HepG2 (cell line): ENCODE data around the gene TM9SF3. TPM values are rescaled to one million over a fixed set of nuclear protein-coding genes. Genes with fewer than 3 reads are reported as not detected.
A peak's percentile ranks its signal among the peaks of the same experiment; 100 is the strongest.

ENCODE experiments used
- ATF7-NPFF ChIP-seq: sonication (generic); formaldehyde crosslinking; IDR thresholded peaks from 2 replicates; pipeline ENCODE4 v1.8.1; 2023; ENCODE audit warnings: mild to moderate bottlenecking, low read depth, missing genetic modification reagents, moderate library complexity
- BCL3 ChIP-seq: sonication (generic); formaldehyde crosslinking; IDR thresholded peaks from 2 replicates; pipeline ENCODE4 v1.5.1; 2020; ENCODE audit warnings: mild to moderate bottlenecking, missing genetic modification reagents, moderate library complexity
- FOXP1 ChIP-seq, 2 experiments: fragments of 450-650 bp in 1 of 2; IDR thresholded peaks; 2 replicates each; pipeline ENCODE4 v1.6.1; 2017 to 2018; ENCODE audit warnings: antibody characterized with exemption in 1 of 2
- IKZF1 ChIP-seq: fragments of 450-650 bp; IDR thresholded peaks from 2 replicates; pipeline ENCODE4 v1.7.1; 2016
- JDP2 ChIP-seq: sonication (generic); formaldehyde crosslinking; IDR thresholded peaks from 2 replicates; pipeline ENCODE4 v1.8.1; 2022; ENCODE audit warnings: missing genetic modification reagents, borderline replicate concordance
- LCORL ChIP-seq, 2 experiments: fragments of 450-650 bp in 1 of 2; sonication (generic) in 1 of 2; formaldehyde crosslinking in 1 of 2; IDR thresholded peaks; 2 replicates each; pipeline versions ENCODE4 v1.5.0 to v1.6.1; 2017 to 2020; ENCODE audit warnings: antibody characterized with exemption in 1 of 2, missing genetic modification reagents in 1 of 2
- NFYC ChIP-seq: IDR thresholded peaks from 2 replicates; pipeline ENCODE4 v1.6.1; 2016; ENCODE audit warnings: missing genetic modification reagents, missing compliant biosample characterization
- PAXIP1 ChIP-seq: sonication (generic); formaldehyde crosslinking; conservative IDR thresholded peaks from 2 replicates; pipeline ENCODE4 v1.4.0; 2020; ENCODE audit warnings: mild to moderate bottlenecking, missing genetic modification reagents, moderate library complexity
- TGIF2 ChIP-seq: IDR thresholded peaks from 2 replicates; pipeline ENCODE4 v1.6.1; 2016; ENCODE audit warnings: control low read depth, missing compliant biosample characterization
- XRCC5 ChIP-seq: fragments of 200-400 bp; formaldehyde crosslinking; optimal IDR thresholded peaks from 2 replicates; pipeline ENCODE3; 2017; ENCODE audit warnings: mild to moderate bottlenecking, low read length
- ZBTB44 ChIP-seq: sonication (generic); formaldehyde crosslinking; IDR thresholded peaks from 2 replicates; pipeline ENCODE4 v1.4.0; 2020; ENCODE audit warnings: missing genetic modification reagents
- ZFP82 ChIP-seq: sonication (generic); formaldehyde crosslinking; IDR thresholded peaks from 2 replicates; pipeline ENCODE4 v1.5.1; 2020; ENCODE audit warnings: mild to moderate bottlenecking, missing genetic modification reagents, borderline replicate concordance
- ZGPAT ChIP-seq: IDR thresholded peaks from 2 replicates; pipeline ENCODE4 v1.6.1; 2016; ENCODE audit warnings: mild to moderate bottlenecking
- ZNF317 ChIP-seq: sonication (generic); formaldehyde crosslinking; IDR thresholded peaks from 2 replicates; pipeline ENCODE4 v1.5.0; 2020; ENCODE audit warnings: mild to moderate bottlenecking, missing genetic modification reagents
- ZNF451 ChIP-seq: sonication (generic); formaldehyde crosslinking; IDR thresholded peaks from 2 replicates; pipeline ENCODE4 v1.5.0; 2020; ENCODE audit warnings: mild to moderate bottlenecking, missing genetic modification reagents
- polyA plus RNA-seq, 8 experiments: library from polyadenylated mRNA; depleted of rRNA in 3 of 8; stranded (reverse) in 7 of 8; unstranded in 1 of 8; fragments of >200 nt; fragmentation: Illumina TruSeq in 4 of 8; extraction: Trizol in 4 of 8; gene quantifications; 2 replicates each; pipeline versions ENCODE4 v1.2.1 to v1.2.3, GENCODE V29; 2011 to 2016; ENCODE audit warnings: low read depth in 4 of 8, missing spikeins in 1 of 8, mixed read lengths in 1 of 8; ENCODE audit not compliant: insufficient read depth in 1 of 8
- total RNA-seq, 5 experiments: library from RNA; depleted of rRNA; stranded (reverse); fragments of >200 nt; fragmentation: Illumina TruSeq; extraction: Trizol; gene quantifications; 2 replicates each; pipeline ENCODE4 v1.2.3, GENCODE V29; 2016; ENCODE audit warnings: low read depth in 1 of 5
- TF ChIP-seq, protein P1 (sequence below): sonication (generic); formaldehyde crosslinking; IDR thresholded peaks from 2 replicates; pipeline ENCODE4 v1.8.1; 2023; ENCODE audit warnings: missing genetic modification reagents, inconsistent platforms, borderline replicate concordance
- TF ChIP-seq, protein P2 (sequence below): sonication (generic); formaldehyde crosslinking; IDR thresholded peaks from 2 replicates; pipeline ENCODE4 v1.8.0; 2022; ENCODE audit warnings: mild to moderate bottlenecking, missing genetic modification reagents

The TM9SF3 gene
- total and polyA plus RNA-seq, 2 of the 13 experiments (the other 11 are each of a cell fraction or from before 2014, with no cell fraction given), result 43.8 to 120 TPM

DNA sequence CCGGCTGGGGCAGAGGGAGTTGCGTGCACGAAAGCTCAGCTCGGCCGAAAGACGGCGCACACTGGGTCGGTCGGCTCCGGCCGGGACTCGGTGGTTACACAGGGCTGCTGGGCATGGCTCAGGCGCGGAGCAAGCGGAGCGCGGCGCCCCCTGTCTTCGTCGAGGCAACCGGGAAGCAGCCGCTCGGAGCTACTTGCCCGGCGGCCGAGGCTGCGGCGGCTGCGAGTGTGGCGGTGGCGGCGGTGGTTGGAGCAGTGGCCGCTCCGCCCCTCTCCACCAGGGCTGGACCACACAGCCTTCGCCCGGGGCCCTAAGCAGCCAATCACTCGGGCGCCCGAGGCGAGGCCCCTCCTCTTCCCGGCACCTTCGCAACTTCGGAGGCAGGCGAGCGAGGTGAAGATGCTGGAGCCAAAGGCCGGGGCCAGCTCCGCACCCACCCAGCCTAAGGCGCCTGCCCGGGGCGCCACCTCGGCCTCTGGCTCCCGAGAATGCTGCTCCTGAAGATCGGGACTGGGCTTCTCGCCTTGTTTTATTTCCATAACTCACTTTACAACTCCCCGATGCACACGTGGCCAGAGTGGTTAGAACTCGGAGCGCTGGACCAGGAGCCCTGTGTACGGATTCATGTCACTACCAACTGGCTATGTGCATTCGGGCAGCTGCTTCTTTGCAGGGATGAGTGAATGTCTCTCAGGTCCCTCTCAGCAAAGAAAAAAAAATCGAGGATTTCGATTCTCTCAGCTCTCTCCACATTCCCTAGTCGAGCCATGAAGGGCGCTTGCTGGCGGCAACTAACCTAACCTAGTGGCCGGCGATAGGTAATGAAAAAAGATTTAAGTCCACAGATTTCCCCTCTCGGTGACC, 72.9 kb downstream of the TM9SF3 start, which contains the start of gene TLL2 (continued):
- TF ChIP-seq, protein P1, sequence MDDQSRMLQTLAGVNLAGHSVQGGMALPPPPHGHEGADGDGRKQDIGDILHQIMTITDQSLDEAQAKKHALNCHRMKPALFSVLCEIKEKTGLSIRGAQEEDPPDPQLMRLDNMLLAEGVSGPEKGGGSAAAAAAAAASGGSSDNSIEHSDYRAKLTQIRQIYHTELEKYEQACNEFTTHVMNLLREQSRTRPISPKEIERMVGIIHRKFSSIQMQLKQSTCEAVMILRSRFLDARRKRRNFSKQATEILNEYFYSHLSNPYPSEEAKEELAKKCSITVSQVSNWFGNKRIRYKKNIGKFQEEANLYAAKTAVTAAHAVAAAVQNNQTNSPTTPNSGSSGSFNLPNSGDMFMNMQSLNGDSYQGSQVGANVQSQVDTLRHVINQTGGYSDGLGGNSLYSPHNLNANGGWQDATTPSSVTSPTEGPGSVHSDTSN (CRISPR knock-in tag), result 0 out of 2 replicates have a peak, but pooled peaks have one; percentile 60
- TF ChIP-seq FOXP1 (IDR thresholded peaks at IDR 0.05) (no peak), FOXP1 (CRISPR knock-in tag; IDR thresholded peaks at IDR 0.05) (no peak), LCORL (IDR thresholded peaks at IDR 0.05) (no peak), LCORL (CRISPR knock-in tag; IDR thresholded peaks at IDR 0.05) (peak; percentile 60; the same call in 1 of the 2 replicates), ZNF317 (0 out of 2 replicates have a peak, but pooled peaks have one; percentile 16), PAXIP1 (CRISPR knock-in tag) (no peak; the same call in 1 of the 2 replicates), ZBTB44 (CRISPR knock-in tag) (0 out of 2 replicates have a peak, but pooled peaks have one; percentile 56), TGIF2 (CRISPR knock-in tag) (no peak), ZFP82 (no peak), IKZF1 (no peak), ZGPAT (CRISPR knock-in tag) (peak; percentile 66; the same call in 1 of the 2 replicates), BCL3 (CRISPR knock-in tag) (peak; percentile 69; the same call in 1 of the 2 replicates), ZNF451 (0 out of 2 replicates have a peak, but pooled peaks have one; percentile 43), ATF7-NPFF (CRISPR knock-in tag) (peak; percentile 76), NFYC (CRISPR knock-in tag) (peak; percentile 79), JDP2 (CRISPR knock-in tag) (no peak; the same call in 1 of the 2 replicates), XRCC5 (peak; percentile 60)
- TF ChIP-seq, protein P2, sequence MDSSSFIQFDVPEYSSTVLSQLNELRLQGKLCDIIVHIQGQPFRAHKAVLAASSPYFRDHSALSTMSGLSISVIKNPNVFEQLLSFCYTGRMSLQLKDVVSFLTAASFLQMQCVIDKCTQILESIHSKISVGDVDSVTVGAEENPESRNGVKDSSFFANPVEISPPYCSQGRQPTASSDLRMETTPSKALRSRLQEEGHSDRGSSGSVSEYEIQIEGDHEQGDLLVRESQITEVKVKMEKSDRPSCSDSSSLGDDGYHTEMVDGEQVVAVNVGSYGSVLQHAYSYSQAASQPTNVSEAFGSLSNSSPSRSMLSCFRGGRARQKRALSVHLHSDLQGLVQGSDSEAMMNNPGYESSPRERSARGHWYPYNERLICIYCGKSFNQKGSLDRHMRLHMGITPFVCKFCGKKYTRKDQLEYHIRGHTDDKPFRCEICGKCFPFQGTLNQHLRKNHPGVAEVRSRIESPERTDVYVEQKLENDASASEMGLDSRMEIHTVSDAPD (CRISPR knock-in tag), result 0 out of 2 replicates have a peak, but pooled peaks have one; percentile 27
